Measurements from ENCODE around the gene EPS15.
A peak's percentile ranks its signal among the peaks of the same experiment; 100 is the strongest.

Gene EPS15

DNA sequence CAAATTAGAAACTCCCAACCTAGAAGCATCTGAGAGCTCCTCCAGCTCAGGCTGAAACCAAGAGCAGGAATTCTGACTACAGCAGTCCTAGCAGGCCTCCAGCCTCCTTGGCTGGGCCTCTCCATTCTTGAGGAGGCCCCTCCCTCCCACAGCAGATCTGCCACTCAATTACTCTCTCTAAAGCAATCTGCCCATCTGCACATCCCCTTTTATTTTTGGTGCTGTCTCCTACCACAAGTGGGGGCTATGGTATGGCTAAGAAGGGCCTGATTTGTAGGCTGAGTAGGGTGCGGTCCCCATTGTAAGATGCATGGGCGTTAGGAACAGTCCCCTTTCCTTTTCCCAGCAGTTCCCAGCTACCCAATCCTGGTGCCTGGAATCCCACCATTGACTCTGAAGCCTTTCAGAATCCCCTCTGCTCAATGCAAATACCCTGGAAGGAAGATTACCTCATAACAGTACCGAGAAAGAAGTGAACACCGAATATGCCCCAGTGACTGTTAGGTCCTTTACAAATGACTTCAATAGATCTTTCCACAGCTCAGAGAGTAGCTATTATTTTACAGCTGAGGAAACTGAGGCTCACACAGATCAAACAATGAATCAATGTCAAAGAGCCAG, 177.1 kb downstream of the EPS15 start:
- no peak for DNase-seq (ENCODE audit: low read depth)
- H3K4me3 ChIP-seq (ENCODE audit: low read depth, low read length) = no peak overlapping the region
- TF ChIP-seq CTCF (IDR thresholded peaks at IDR 0.05; ENCODE audit: control insufficient read depth, extremely low read depth, insufficient read depth) = no peak

- no peak for TF ChIP-seq CTCF (IDR thresholded peaks at IDR 0.05; ENCODE audit: control insufficient read depth, extremely low read depth, insufficient read depth)
- H3K4me3 ChIP-seq (ENCODE audit: low read depth, low read length) = no peak overlapping the region
- no peak for DNase-seq (ENCODE audit: low read depth)
These were observed 178.7 kb downstream of the EPS15 start for GRCh38 chr1:51340380-51340779.

- DNase-seq (ENCODE audit: low read depth) = no peak
- no peak overlapping the region for H3K4me3 ChIP-seq (ENCODE audit: low read depth, low read length)
- no peak for TF ChIP-seq CTCF (IDR thresholded peaks at IDR 0.05; ENCODE audit: control insufficient read depth, extremely low read depth, insufficient read depth)
These were observed 182.4 kb downstream of the EPS15 start for GRCh38 chr1:51336711-51337110.

DNA sequence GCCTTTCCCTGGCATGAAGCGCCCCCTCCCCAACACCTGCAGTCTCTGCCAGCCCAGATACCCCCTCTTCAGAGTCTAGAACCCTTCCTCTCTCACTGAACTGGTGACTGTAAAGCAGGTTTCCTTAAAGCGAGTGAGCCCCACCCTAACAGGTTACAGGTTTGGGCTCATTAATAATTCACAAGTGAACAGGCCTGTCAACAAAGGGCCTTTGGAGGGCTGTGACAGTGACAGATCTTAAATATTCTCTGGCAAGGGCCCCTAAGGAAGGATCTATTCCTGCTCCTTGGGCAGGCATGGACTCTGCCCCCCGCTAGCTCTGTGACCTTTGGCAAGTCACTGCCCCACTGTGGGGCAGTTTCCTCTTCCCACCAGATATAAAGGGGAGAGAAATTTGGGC, 183.1 kb downstream of the EPS15 start:
- H3K4me3 ChIP-seq (ENCODE audit: low read depth, low read length) = no peak overlapping the region
- DNase-seq (ENCODE audit: low read depth) = no peak
- no peak for TF ChIP-seq CTCF (IDR thresholded peaks at IDR 0.05; ENCODE audit: control insufficient read depth, extremely low read depth, insufficient read depth)

DNA sequence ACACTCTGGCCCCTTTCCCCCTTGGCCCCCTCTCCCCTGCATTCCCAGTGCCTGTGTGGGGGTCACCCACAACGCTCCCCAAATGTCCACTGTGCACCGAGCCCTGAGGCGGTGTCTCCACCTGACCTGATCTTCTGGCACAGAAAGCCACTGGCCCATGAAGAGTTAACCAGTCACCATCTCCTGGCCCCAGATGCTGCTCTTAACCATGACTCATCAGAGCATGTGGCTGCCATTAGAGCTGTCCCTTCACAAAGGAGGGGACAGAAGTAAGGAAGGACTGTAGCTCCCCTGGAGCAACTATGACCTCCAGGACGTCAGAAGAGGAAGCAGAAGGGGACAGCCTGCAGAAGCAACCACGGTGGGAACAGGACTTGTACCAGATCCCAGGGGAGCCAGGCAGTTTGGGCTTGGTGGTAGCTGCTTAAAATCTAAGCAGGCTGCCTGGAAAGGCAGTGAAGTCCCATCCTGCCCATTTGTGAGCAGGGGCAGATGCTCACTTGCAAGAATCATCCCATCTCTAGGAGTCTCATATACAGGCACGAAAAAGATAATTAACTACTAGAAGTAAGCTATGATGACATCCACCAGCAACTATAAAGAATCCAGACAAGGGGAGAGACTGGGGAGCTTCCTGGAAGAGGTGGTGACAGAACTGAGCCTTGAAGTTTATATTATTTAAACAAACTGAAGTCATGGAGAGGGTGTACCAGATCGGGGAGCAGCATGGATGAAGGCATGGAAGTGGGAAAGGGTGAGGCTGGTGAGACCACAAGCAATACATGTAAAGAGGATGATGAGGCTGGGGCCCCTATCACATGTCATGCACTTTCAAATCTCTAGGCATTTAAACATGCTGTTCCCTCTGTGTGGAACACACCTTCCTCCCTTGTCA, 187.6 kb downstream of the EPS15 start:
- H3K4me3 ChIP-seq (ENCODE audit: low read depth, low read length) = peak overlapping the region; percentile 52
- TF ChIP-seq CTCF (IDR thresholded peaks at IDR 0.05; ENCODE audit: control insufficient read depth, extremely low read depth, insufficient read depth) = no peak
- DNase-seq (ENCODE audit: low read depth) = no peak

DNA sequence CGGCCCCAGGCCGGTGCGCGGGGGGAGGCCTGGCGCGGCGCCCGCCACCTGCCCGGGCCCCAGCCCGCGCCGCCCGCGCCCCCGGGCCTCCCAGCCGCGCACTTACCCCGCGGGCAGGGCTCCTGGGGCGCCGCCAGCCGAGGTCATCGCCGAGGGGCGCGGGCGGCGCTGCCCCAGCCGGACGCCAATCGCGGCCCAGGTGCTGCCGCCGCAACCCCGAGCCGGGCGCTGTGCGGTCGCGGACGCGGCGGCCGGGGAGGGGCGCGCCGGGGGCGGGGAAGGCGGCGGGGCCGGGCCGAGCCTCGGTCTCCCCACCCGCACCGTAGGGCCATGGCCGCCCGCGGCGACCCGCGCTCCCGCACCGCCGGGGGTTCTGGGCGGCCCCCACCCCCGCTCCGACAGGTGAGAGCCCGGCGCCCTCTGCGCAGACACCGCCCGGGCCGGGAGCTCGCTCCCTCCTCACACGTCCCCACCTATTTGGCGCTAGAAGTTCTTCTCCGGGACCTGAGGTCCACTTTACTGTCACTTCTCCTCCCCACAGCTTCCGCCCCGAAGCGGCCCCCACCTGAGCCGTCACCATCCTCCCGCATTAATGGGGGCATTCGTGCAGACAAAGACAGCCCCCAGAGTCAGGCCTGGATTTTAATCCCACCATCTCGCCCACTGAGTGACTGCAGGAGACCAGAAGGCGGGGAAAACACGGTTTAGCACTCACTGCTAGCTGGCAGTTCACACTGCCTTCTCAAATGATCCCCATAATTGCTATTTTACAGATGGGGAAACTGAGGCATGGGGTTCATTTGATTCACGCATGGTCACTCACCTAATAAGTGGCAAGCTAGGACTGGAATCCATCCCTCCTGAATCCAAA, 188.5 kb downstream of the EPS15 start, which contains the start of gene TTC39A:
TSS of gene TTC39A (minus strand) at position 232 of the 871 bp plus-strand sequence. CDS start at position 147, 85 bp downstream.
- peak within 1 kb of the TSS; percentile 52 for H3K4me3 ChIP-seq (ENCODE audit: low read depth, low read length)
- DNase-seq (ENCODE audit: low read depth) = no peak
- no peak for TF ChIP-seq CTCF (IDR thresholded peaks at IDR 0.05; ENCODE audit: control insufficient read depth, extremely low read depth, insufficient read depth)
